ENCODE results near the gene MPV17.
"Not testable (repeated sequence)": the region's sequence is repeated elsewhere in the genome, so short reads cannot be mapped to it uniquely, and the experiment has no call there.

The MPV17 gene

GRCh38 chr2:27322301-27322765 is 564 bp downstream of the MPV17 start:
- FAIRE-seq: no peak

GRCh38 chr2:27320958-27321543 is 1.8 kb downstream of the MPV17 start:
- no peak for FAIRE-seq

GRCh38 chr2:27319839-27320238 is 3.1 kb downstream of the MPV17 start:
- FAIRE-seq: not testable (repeated sequence)

- no peak for FAIRE-seq
Observed at GRCh38 chr2:27316655-27317412, 6.1 kb downstream of the MPV17 start.

- FAIRE-seq: no peak
Observed at GRCh38 chr2:27315122-27315521, 7.8 kb downstream of the MPV17 start.

- no peak for FAIRE-seq
Observed at GRCh38 chr2:27314709-27315108, 8.2 kb downstream of the MPV17 start.

GRCh38 chr2:27313882-27314645 is 8.8 kb downstream of the MPV17 start:
- FAIRE-seq: no peak

GRCh38 chr2:27312152-27312551 is 10.7 kb downstream of the MPV17 start:
- FAIRE-seq: no peak

GRCh38 chr2:27309651-27310050 is 13.2 kb downstream of the MPV17 start:
- FAIRE-seq: no peak

GRCh38 chr2:27308359-27308881 is 14.5 kb downstream of the MPV17 start, which contains the start of gene UCN:
Gene UCN (minus strand): TSS chr2:27308445. CDS start chr2:27307895, 550 bp downstream.
- FAIRE-seq: no peak

- FAIRE-seq: no peak
Observed at GRCh38 chr2:27307545-27308358, 15.1 kb downstream of the MPV17 start.

- FAIRE-seq: no peak
Observed at GRCh38 chr2:27307287-27307544, 15.7 kb downstream of the MPV17 start.

GRCh38 chr2:27306573-27307286 is 16.2 kb downstream of the MPV17 start:
- no peak for FAIRE-seq

GRCh38 chr2:27306136-27306535 is 16.8 kb downstream of the MPV17 start:
- FAIRE-seq: no peak

GRCh38 chr2:27305516-27305915 is 17.4 kb downstream of the MPV17 start:
- no peak for FAIRE-seq

GRCh38 chr2:27304488-27305240 is 18.2 kb downstream of the MPV17 start:
- no peak for FAIRE-seq

- peak; percentile 91 for FAIRE-seq
Observed at GRCh38 chr2:27303093-27304025, 19.5 kb downstream of the MPV17 start.

GRCh38 chr2:27300606-27301005 is 22.3 kb downstream of the MPV17 start:
- not testable (repeated sequence) for FAIRE-seq

GRCh38 chr2:27298391-27299080 is 24.4 kb downstream of the MPV17 start:
- FAIRE-seq: no peak

- FAIRE-seq: no peak
Observed at GRCh38 chr2:27297195-27297594, 25.7 kb downstream of the MPV17 start.
